ENCODE data around the gene PTK7. TPM values are rescaled to one million over a fixed set of nuclear protein-coding genes. Genes with fewer than 3 reads are reported as not detected.

Gene PTK7
- total RNA-seq, 6 experiments from 2014 or later: 62.8 to 115 (median 66.7) TPM

- H3K27me3 Mint-ChIP-seq (ENCODE audit: insufficient read depth): no peaks in the 10 kb centered on the region
- no peak overlapping the region for H3K4me3 Mint-ChIP-seq
- no peaks in the 10 kb centered on the region; the same call in 1 of the 2 replicates for H3K9me3 Mint-ChIP-seq
- H3K36me3 Mint-ChIP-seq (ENCODE audit: low read depth): peaks cover 17% of the 10 kb centered on the region
- no peak for DNase-seq
- H3K4me1 Mint-ChIP-seq (ENCODE audit: low read depth): no peaks in the 10 kb centered on the region
- no peak for TF ChIP-seq CTCF (IDR thresholded peaks at IDR 0.05)
- H3K27ac Mint-ChIP-seq: no peak overlapping the region
These were observed 127.6 kb downstream of the PTK7 start for GRCh38 chr6:43203718-43204095.

GRCh38 chr6:43204271-43205105, 128.4 kb downstream of the PTK7 start:
- no peaks in the 10 kb centered on the region for H3K27me3 Mint-ChIP-seq (ENCODE audit: insufficient read depth)
- no peak for TF ChIP-seq CTCF (IDR thresholded peaks at IDR 0.05)
- H3K4me1 Mint-ChIP-seq (ENCODE audit: low read depth): no peaks in the 10 kb centered on the region
- H3K36me3 Mint-ChIP-seq (ENCODE audit: low read depth): peaks cover 17% of the 10 kb centered on the region
- no peak overlapping the region for H3K27ac Mint-ChIP-seq
- H3K4me3 Mint-ChIP-seq: no peak overlapping the region
- H3K9me3 Mint-ChIP-seq: no peaks in the 10 kb centered on the region; the same call in 1 of the 2 replicates
- no peak for DNase-seq

- H3K27ac Mint-ChIP-seq: no peak overlapping the region
- peaks cover 17% of the 10 kb centered on the region for H3K36me3 Mint-ChIP-seq (ENCODE audit: low read depth)
- peaks cover 3% of the 10 kb centered on the region for H3K4me1 Mint-ChIP-seq (ENCODE audit: low read depth)
- TF ChIP-seq CTCF (IDR thresholded peaks at IDR 0.05): no peak
- no peaks in the 10 kb centered on the region; the same call in 1 of the 2 replicates for H3K9me3 Mint-ChIP-seq
- H3K27me3 Mint-ChIP-seq (ENCODE audit: insufficient read depth): no peaks in the 10 kb centered on the region
- H3K4me3 Mint-ChIP-seq: no peak overlapping the region
- no peak for DNase-seq
These were observed 129.7 kb downstream of the PTK7 start for GRCh38 chr6:43205849-43206248.

GRCh38 chr6:43207286-43207685, 131.2 kb downstream of the PTK7 start:
- Mint-ChIP-seq H3K9me3 (no peaks in the 10 kb centered on the region; the same call in 1 of the 2 replicates), H3K4me3 (no peak overlapping the region), H3K36me3 (ENCODE audit: low read depth) (peaks cover 17% of the 10 kb centered on the region), H3K27me3 (ENCODE audit: insufficient read depth) (no peaks in the 10 kb centered on the region), H3K27ac (no peak overlapping the region), H3K4me1 (ENCODE audit: low read depth) (peaks cover 6% of the 10 kb centered on the region)
- no peak for TF ChIP-seq CTCF (IDR thresholded peaks at IDR 0.05)
- no peak for DNase-seq

Other genes starting within 250 kb of the PTK7 start
- 100 to 1,000 TPM in 4 of 6 experiments, 10 to 100 TPM in 2; 94.6 to 110 (median 105) TPM for gene RPL7L1, start 196.7 kb upstream of the PTK7 start, total RNA-seq (2021; fragmentation: NEBNext Ultra II Directional; extraction: Animal tissue kit (Norgen Biotek cat#: 25700))
- gene PTCRA, start 160.3 kb upstream of the PTK7 start, total RNA-seq (2021; fragmentation: NEBNext Ultra II Directional; extraction: Animal tissue kit (Norgen Biotek cat#: 25700)): not detected
- gene CNPY3, start 146.8 kb upstream of the PTK7 start, total RNA-seq (2021; fragmentation: NEBNext Ultra II Directional; extraction: Animal tissue kit (Norgen Biotek cat#: 25700)): 10 to 100 TPM; 38.0 to 51.7 (median 42.5) TPM
- gene GNMT, start 115.6 kb upstream of the PTK7 start, total RNA-seq (2021; fragmentation: NEBNext Ultra II Directional; extraction: Animal tissue kit (Norgen Biotek cat#: 25700)): under 1 TPM in 5 of 6 experiments, not detected in 1; 0.16 to 0.24 (median 0.20) TPM
- gene PEX6, start 97.1 kb upstream of the PTK7 start, total RNA-seq (2021; fragmentation: NEBNext Ultra II Directional; extraction: Animal tissue kit (Norgen Biotek cat#: 25700)): 10 to 100 TPM; 20.3 to 31.7 (median 22.4) TPM
- gene PPP2R5D, start 91.7 kb upstream of the PTK7 start, total RNA-seq (2021; fragmentation: NEBNext Ultra II Directional; extraction: Animal tissue kit (Norgen Biotek cat#: 25700)): 10 to 100 TPM; 37.7 to 50.7 (median 43.4) TPM
- gene MEA1, start 62.4 kb upstream of the PTK7 start, total RNA-seq (2021; fragmentation: NEBNext Ultra II Directional; extraction: Animal tissue kit (Norgen Biotek cat#: 25700)): 100 to 1,000 TPM; 114 to 132 (median 118) TPM
- gene KLHDC3, start 62.1 kb upstream of the PTK7 start, total RNA-seq (2021; fragmentation: NEBNext Ultra II Directional; extraction: Animal tissue kit (Norgen Biotek cat#: 25700)): 10 to 100 TPM; 41.6 to 51.2 (median 45.9) TPM
- 100 to 1,000 TPM in 2 of 6 experiments, 10 to 100 TPM in 4; 85.0 to 101 (median 96.4) TPM for gene RRP36, start 54.7 kb upstream of the PTK7 start, total RNA-seq (2021; fragmentation: NEBNext Ultra II Directional; extraction: Animal tissue kit (Norgen Biotek cat#: 25700))
- 10 to 100 TPM; 33.7 to 50.3 (median 37.0) TPM for gene CUL7, start 22.5 kb upstream of the PTK7 start, total RNA-seq (2021; fragmentation: NEBNext Ultra II Directional; extraction: Animal tissue kit (Norgen Biotek cat#: 25700))
- 10 to 100 TPM; 52.6 to 62.9 (median 58.7) TPM for gene MRPL2, start 16.9 kb upstream of the PTK7 start, total RNA-seq (2021; fragmentation: NEBNext Ultra II Directional; extraction: Animal tissue kit (Norgen Biotek cat#: 25700))
- 10 to 100 TPM; 10.7 to 12.6 (median 11.8) TPM for gene KLC4, start 16.7 kb upstream of the PTK7 start, total RNA-seq (2021; fragmentation: NEBNext Ultra II Directional; extraction: Animal tissue kit (Norgen Biotek cat#: 25700))
- 10 to 100 TPM; 37.4 to 49.7 (median 39.3) TPM for gene SRF, start 95.0 kb downstream of the PTK7 start, total RNA-seq (2021; fragmentation: NEBNext Ultra II Directional; extraction: Animal tissue kit (Norgen Biotek cat#: 25700))
- 10 to 100 TPM; 15.4 to 19.9 (median 18.6) TPM for gene CUL9, start 105.9 kb downstream of the PTK7 start, total RNA-seq (2021; fragmentation: NEBNext Ultra II Directional; extraction: Animal tissue kit (Norgen Biotek cat#: 25700))
- gene DNPH1, start 153.2 kb downstream of the PTK7 start, total RNA-seq (2021; fragmentation: NEBNext Ultra II Directional; extraction: Animal tissue kit (Norgen Biotek cat#: 25700)): 10 to 100 TPM; 38.3 to 56.3 (median 49.1) TPM
- gene TTBK1, start 167.2 kb downstream of the PTK7 start, total RNA-seq (2021; fragmentation: NEBNext Ultra II Directional; extraction: Animal tissue kit (Norgen Biotek cat#: 25700)): not detected
- not detected for gene SLC22A7, start 221.9 kb downstream of the PTK7 start, total RNA-seq (2021; fragmentation: NEBNext Ultra II Directional; extraction: Animal tissue kit (Norgen Biotek cat#: 25700))
- not detected for gene CRIP3, start 232.5 kb downstream of the PTK7 start, total RNA-seq (2021; fragmentation: NEBNext Ultra II Directional; extraction: Animal tissue kit (Norgen Biotek cat#: 25700))